Transverse colon (tissue), 4 donors: Measurements from ENCODE around the gene CD8B2. TPM values are rescaled to one million over a fixed set of nuclear protein-coding genes. Genes with fewer than 3 reads are reported as not detected.
"Not testable (repeated sequence)": the region's sequence is repeated elsewhere in the genome, so short reads cannot be mapped to it uniquely, and the experiment has no call there.

Experiments used
- DNase-seq: peaks from one replicate; pipeline ENCODE4 v3.0.0-alpha.2; 2019
- H3K27ac ChIP-seq, 4 donors: fragments of 200-600 bp; sonication (generic); 2 replicates each; pipeline ENCODE4 v1.5.1; 2016 to 2018; ENCODE audit warnings: inconsistent platforms in 4 of 4
- H3K27me3 ChIP-seq: fragments of 200-600 bp; sonication (generic); 2 replicates; pipeline ENCODE4 v1.5.1; 2017; ENCODE audit warnings: inconsistent platforms
- H3K36me3 ChIP-seq, 4 donors: fragments of 200-600 bp; sonication (generic); 2 replicates each; pipeline ENCODE4 v1.5.1; 2017 to 2019; ENCODE audit warnings: inconsistent platforms in 4 of 4
- H3K4me1 ChIP-seq, 4 donors: fragments of 200-600 bp; sonication (generic); 2 replicates each; pipeline ENCODE4 v1.5.1; 2017 to 2020; ENCODE audit warnings: inconsistent platforms in 4 of 4
- H3K4me3 ChIP-seq, 4 donors: fragments of 200-600 bp; sonication (generic); 1 replicate in 1 of 4; 2 replicates in 3 of 4; pipeline versions ENCODE4 v1.5.1 to v1.6.1; 2017 to 2019; ENCODE audit warnings: inconsistent platforms in 4 of 4
- H3K9me3 ChIP-seq, 2 donors: fragments of 200-600 bp; sonication (generic); 2 replicates each; pipeline ENCODE4 v1.5.1; 2017 to 2019; ENCODE audit warnings: inconsistent platforms in 2 of 2
- WGBS, 2 donors: methylation state at CpG; one replicate each; pipeline ENCODE4 v1.1.5; 2018; ENCODE audit warnings: low coverage in 1 of 2; 5-methylcytosine and 5-hydroxymethylcytosine counted together
- in situ Hi-C, 4 donors: fragments of 200-750 bp; cut with MboI; loops; one replicate each; pipeline versions ENCODE4 v1.15.0 to v1.15.1; 2017; ENCODE audit warnings: low sequenced_read_pairs in 3 of 4, low pct_ligation_motif_present in 1 of 4, low pct_unique_long_range_greater_than_20kb in 1 of 4
- intact Hi-C: fragments of 100-400 bp; cut with DNase I; formaldehyde crosslinking; loops from one replicate; pipeline ENCODE4 v1.15.1; 2023; ENCODE audit warnings: low total_unique reads
- total RNA-seq, 4 donors: library from RNA; depleted of rRNA; stranded (reverse); fragments of >200 nt; gene quantifications; one replicate each; pipeline ENCODE4 v1.1.0, GENCODE V29; 2016
- TF ChIP-seq, protein P1 (sequence below), 5 experiments: fragments of 200-600 bp in 3 of 5; fragments of 450-650 bp in 2 of 5; sonication (generic) in 3 of 5; IDR thresholded peaks; 1 replicate in 2 of 5; 2 replicates in 3 of 5; pipeline ENCODE4 v1.5.1; 2016 to 2017; ENCODE audit warnings: antibody characterized with exemption in 5 of 5, inconsistent platforms in 3 of 5, mild to moderate bottlenecking in 2 of 5, moderate library complexity in 1 of 5

The CD8B2 gene
- total RNA-seq: not detected

DNA sequence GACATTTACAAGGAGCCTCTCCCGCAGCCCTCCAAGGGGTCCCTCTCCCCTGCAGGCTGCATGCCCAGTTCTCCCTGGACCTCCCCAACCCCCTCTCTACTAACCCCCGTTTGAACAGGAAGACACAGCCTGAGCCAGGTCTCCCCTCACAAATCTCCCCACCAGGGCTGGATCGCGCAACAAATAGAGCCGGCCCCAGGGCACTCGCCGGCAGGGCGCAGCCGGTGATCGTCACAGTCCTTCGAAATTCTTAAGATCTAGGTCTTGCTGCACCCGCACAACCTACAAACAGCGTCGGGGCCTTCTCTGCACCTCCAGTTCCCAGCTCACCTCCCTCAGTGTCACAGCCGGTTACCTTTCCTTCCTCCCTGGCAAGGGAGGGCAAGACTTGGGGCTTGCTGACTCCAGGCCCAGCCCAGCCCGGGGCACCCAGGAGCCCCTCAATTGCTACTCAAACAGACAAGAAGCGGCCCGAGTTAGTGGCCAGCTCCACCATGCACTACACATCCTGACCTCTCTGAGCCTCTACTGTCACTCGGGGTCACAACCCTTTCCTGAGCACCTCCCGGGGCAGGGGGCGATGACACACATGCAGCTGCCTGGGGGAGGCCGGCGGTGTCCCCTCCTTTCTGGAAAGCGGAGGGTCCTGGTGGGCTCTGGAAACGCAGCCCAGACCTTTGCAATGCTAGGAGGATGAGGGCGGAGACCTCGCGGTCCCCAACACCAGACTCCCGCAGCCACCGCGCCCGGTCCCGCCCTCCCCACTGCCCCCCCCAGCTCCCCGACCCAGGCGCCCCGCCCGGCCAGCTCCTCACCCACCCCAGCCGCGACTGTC, at the start of gene CD8B2:
Gene CD8B2 (plus strand): TSS at position 814 of the 835 bp plus-strand sequence. CDS start 63 bp downstream, outside the sequence.
- H3K36me3 ChIP-seq, H3K4me1 ChIP-seq, H3K27ac ChIP-seq, in situ Hi-C loops, intact Hi-C loops, DNase-seq, H3K9me3 ChIP-seq: not testable (repeated sequence)
- 56% methylated on average over 11 of the region's 39 CpGs; no CpG with 5 or more reads in 1 of the 2 donors for WGBS, 2 donors
- Histone ChIP-seq H3K27me3 (peaks cover 12% of the 10 kb centered on the region), H3K4me3 (peak within 1 kb of the TSS in 1 of 4 donors; percentile 33)

DNA sequence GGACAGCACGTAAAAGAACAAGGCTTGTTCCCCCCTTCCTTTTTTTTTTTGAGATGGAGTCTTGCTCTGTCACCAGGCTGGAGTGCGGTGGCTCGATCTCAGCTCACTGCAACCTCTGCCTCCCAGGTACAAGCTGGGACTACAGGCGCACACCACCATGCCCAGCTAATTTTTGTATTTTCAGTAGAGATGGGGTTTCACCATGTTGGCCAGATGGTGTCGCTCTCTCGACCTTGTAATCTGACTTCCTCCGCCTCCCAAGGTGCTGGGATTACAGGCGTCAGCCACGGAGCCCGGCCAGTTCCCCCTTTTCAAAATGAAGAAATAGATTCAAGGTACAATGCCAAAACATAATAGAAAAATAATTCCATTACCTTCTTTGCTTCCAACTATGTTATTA, 25.3 kb upstream of the CD8B2 start:
- 44 to 89% methylated on average over 3 to 10 of the region's 10 CpGs for WGBS, 2 donors
- H3K27me3 ChIP-seq, H3K9me3 ChIP-seq, intact Hi-C loops, H3K4me1 ChIP-seq, H3K36me3 ChIP-seq, H3K4me3 ChIP-seq, in situ Hi-C loops, H3K27ac ChIP-seq: not testable (repeated sequence)
- DNase-seq: peak; percentile 10
- TF ChIP-seq, protein P1, sequence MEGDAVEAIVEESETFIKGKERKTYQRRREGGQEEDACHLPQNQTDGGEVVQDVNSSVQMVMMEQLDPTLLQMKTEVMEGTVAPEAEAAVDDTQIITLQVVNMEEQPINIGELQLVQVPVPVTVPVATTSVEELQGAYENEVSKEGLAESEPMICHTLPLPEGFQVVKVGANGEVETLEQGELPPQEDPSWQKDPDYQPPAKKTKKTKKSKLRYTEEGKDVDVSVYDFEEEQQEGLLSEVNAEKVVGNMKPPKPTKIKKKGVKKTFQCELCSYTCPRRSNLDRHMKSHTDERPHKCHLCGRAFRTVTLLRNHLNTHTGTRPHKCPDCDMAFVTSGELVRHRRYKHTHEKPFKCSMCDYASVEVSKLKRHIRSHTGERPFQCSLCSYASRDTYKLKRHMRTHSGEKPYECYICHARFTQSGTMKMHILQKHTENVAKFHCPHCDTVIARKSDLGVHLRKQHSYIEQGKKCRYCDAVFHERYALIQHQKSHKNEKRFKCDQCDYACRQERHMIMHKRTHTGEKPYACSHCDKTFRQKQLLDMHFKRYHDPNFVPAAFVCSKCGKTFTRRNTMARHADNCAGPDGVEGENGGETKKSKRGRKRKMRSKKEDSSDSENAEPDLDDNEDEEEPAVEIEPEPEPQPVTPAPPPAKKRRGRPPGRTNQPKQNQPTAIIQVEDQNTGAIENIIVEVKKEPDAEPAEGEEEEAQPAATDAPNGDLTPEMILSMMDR (IDR thresholded peaks at IDR 0.05): peak in 2 of 5 experiments; percentile 4 to 11

DNA sequence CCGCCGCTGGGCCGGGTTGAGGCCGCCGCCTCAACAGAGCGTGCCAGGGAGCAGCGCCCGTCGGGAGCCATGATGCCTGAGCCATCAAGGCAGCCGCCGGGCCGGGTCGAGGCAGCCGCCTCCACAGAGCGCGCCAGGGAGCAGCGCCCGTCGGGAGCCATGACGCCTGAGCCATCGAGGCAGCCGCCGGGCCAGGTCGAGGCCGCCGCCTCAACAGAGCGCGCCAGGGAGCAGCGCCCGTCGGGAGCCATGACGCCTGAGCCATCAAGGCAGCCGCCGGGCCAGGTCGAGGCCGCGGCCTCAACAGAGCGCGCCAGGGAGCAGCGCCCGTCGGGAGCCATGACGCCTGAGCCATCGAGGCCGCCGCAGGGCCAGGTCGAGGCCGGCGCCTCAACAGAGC, 19.6 kb upstream of the CD8B2 start:
- H3K27ac ChIP-seq, H3K36me3 ChIP-seq, H3K4me1 ChIP-seq, in situ Hi-C loops, H3K4me3 ChIP-seq, H3K27me3 ChIP-seq, H3K9me3 ChIP-seq, intact Hi-C loops, DNase-seq: not testable (repeated sequence)
- 94% methylated on average over 25 to 44 of the region's 49 CpGs for WGBS, 2 donors

DNA sequence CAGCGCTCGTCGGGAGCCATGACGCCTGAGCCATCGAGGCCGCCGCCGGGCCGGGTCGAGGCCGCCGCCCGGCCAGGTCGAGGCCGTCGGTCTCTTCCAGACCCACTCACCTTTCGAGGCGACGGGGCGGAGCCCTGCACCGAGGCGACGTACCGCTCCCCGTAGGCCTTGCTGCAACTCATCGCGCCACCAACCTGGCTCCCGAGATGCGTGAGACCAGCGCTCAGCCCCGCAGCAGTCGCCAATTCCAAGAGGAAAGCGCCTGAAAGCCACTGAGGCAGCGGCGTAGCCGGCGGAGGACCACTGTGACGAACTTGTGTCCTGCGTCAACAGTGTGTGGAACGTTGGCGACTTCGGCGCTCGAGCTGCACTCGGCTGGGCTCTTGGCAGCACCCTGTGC, 19.1 kb upstream of the CD8B2 start, which contains the start of gene RGPD3:
Gene RGPD3 (minus strand): TSS at position 307 of the 400 bp plus-strand sequence. CDS start 125 bp downstream, at position 182.
- DNase-seq, H3K4me3 ChIP-seq, H3K27ac ChIP-seq, in situ Hi-C loops, intact Hi-C loops, H3K4me1 ChIP-seq, H3K36me3 ChIP-seq, H3K9me3 ChIP-seq, H3K27me3 ChIP-seq: not testable (repeated sequence)
- 96 to 100% methylated on average over 14 to 40 of the region's 45 CpGs for WGBS, 2 donors

DNA sequence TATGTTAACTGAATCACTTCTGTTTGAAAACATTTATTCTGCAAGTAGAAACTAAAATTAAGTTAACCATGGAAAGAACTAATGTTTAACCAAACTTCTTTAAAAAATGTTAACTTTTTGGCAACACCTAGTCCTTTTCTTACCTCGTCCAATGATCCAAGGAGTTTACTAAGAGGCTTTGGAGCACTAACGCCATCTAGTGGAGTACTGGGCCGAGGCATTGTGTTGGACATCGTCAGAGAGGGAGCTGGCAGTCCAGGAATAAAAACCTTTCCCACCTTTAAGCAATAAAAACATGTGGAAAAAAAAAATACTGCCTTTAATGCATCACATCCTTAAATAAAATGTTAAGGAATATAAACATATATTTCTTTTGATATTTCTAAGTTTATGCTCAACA, 16.5 kb upstream of the CD8B2 start:
- H3K27me3 ChIP-seq, H3K9me3 ChIP-seq, in situ Hi-C loops, H3K36me3 ChIP-seq, H3K4me1 ChIP-seq, H3K27ac ChIP-seq, H3K4me3 ChIP-seq, intact Hi-C loops: not testable (repeated sequence)
- peak; percentile 64 for DNase-seq
- TF ChIP-seq, protein P1 (IDR thresholded peaks at IDR 0.05): peak in 3 of 5 experiments; percentile 22 to 43 (median 33)
- 0% methylated on average over 2 to 4 of the region's 4 CpGs for WGBS, 2 donors

DNA sequence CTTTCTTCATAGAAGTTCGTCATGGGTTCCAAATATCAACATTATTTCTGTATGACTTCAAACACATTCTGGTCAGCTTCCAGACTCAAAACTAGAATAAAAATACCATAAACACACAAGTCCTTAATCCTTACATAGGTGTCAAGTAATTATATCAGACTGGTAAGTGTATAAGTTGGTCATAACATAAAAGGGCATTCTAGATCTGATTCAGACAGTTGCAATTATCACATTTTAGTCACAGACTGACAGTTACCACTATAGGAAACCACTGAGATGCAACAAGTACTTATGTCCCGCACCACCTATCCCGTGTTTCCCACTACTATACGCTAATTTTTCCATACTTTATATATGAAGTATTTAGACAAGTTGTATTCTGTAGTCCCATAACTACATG, 9.5 kb upstream of the CD8B2 start:
- intact Hi-C loops, H3K4me3 ChIP-seq, H3K27ac ChIP-seq, H3K36me3 ChIP-seq, in situ Hi-C loops, H3K4me1 ChIP-seq, DNase-seq, H3K9me3 ChIP-seq, H3K27me3 ChIP-seq: not testable (repeated sequence)
- 85% methylated on average over 3 of the region's 4 CpGs; no CpG with 5 or more reads in 1 of the 2 donors for WGBS, 2 donors

DNA sequence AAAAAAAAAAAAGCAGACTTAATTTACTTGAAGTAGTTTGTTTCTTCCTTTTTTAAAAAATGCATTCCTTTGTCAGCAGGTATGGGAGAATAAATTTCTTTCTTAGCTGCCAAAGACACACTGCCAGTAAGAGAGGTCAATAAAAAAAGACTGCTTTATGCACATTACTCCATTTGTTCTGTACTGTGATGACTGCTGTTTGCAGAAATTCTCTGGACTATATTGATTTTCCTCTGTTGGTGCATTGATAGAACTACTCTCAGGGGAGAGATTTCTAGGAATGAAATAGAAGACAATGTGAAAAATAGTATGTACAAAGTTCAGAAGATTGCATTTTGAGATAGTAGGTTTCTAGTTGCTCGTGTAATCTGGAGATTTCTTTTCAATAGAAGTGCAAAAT, 7.6 kb upstream of the CD8B2 start:
- DNase-seq, H3K27me3 ChIP-seq, H3K27ac ChIP-seq, H3K4me3 ChIP-seq, H3K9me3 ChIP-seq, intact Hi-C loops, H3K36me3 ChIP-seq, H3K4me1 ChIP-seq, in situ Hi-C loops: not testable (repeated sequence)
- no CpG with 5 or more reads among the region's 1 CpG for WGBS, 2 donors

DNA sequence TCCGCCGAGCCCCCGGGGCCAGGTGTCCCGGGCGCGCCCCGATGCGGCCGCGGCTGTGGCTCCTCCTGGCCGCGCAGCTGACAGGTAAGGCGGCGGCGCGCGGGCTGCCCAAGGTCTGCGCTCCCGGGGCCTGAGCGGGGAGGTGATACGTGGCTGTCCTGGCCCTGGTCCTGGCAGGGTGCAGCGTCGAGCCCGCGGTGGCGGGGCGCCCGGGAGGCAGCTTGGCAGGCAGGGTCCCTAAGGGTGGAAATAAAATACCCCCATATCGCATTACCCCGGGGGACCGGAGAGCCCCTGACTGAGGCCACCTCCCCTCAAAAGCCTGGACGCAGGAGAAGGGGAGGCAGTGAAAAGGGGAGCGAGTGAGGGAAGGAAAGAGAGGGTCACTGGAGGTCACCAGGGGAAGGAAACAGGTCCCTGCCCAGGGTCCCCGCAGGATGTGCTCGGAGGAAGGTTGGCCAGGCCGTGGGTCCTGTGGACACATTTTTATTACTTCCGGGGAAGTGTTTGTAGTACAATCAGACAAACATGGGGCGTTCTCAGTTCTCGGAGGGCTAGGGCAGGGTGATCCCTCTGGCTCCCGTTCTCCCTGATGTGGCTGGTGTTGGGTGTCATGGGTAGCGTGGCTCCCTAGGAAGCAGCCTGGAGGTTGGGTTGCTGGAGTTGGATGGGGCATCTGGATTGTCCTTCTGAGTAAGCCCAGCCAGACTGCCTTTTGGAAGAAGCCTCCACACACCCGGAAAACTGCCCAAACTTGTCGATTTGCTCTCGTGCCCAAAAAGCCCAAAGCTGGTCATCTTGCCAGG, 425 bp downstream of the CD8B2 start:
- H3K4me1 ChIP-seq, intact Hi-C loops, H3K27ac ChIP-seq, H3K9me3 ChIP-seq, H3K36me3 ChIP-seq, in situ Hi-C loops: not testable (repeated sequence)
- Histone ChIP-seq H3K27me3 (peaks cover 12% of the 10 kb centered on the region), H3K4me3 (peak overlapping the region in 1 of 4 donors; percentile 33)
- DNase-seq: peak; percentile 18
- WGBS, 2 donors: 12 to 29% methylated on average over 6 to 24 of the region's 44 CpGs
